BJ (cell line): Measurements from ENCODE around the gene MED25. TPM values are rescaled to one million over a fixed set of nuclear protein-coding genes. Genes with fewer than 3 reads are reported as not detected.

Experiments
- CTCF ChIA-PET: fragments of 350-600 bp; formaldehyde crosslinking; extraction: SDS; loops from one replicate; lab custom pipeline; 2021; ENCODE audit warnings: antibody characterized with exemption, inconsistent platforms; lab: Yijun Ruan, JAX
- POLR2A ChIA-PET: fragments of 300-600 bp; sonication (Branson Sonifier 250); formaldehyde crosslinking; extraction: SDS; loops from one replicate; lab custom pipeline; 2021; ENCODE audit warnings: antibody characterized with exemption; lab: Charles Lee
- DNase-seq: peaks from one replicate; pipeline ENCODE4 v3.0.0-alpha.2; 2011; ENCODE audit warnings: low read depth
- H3K27me3 ChIP-seq: 2 replicates; pipeline ENCODE4 v1.6.0; 2011; ENCODE audit warnings: low read length; ENCODE audit not compliant: control insufficient read depth, insufficient read depth
- H3K36me3 ChIP-seq: 2 replicates; pipeline ENCODE4 v1.5.1; 2011; ENCODE audit warnings: low read length; ENCODE audit not compliant: control insufficient read depth, insufficient read depth
- H3K4me3 ChIP-seq: 2 replicates; pipeline ENCODE4 v1.5.1; 2011; ENCODE audit warnings: low read depth, mild to moderate bottlenecking, control low read depth, low read length
- CTCF ChIP-seq: IDR thresholded peaks from 2 replicates; pipeline ENCODE4 v1.5.1; 2011; ENCODE audit warnings: low read depth, mild to moderate bottlenecking, control low read depth, inconsistent platforms, low read length, moderate library complexity; ENCODE audit not compliant: insufficient read depth
- polyA plus RNA-seq: library from polyadenylated mRNA; depleted of rRNA; stranded (reverse); fragments of >200 nt; gene quantifications from 2 replicates; pipeline ENCODE4 v1.2.3, GENCODE V29; 2011

MED25 gene
- polyA plus RNA-seq, 1 experiment: 27.7 TPM

GRCh38 chr19:49840736-49841249 lies 22.7 kb downstream of the MED25 start:
- ChIA-PET CTCF (no interaction called here), POLR2A (no interaction called here)
- DNase-seq: no peak
- Histone ChIP-seq H3K27me3 (no peaks in the 10 kb centered on the region), H3K4me3 (no peak overlapping the region), H3K36me3 (peaks cover 21% of the 10 kb centered on the region)
- no peak for TF ChIP-seq CTCF

- H3K27me3 ChIP-seq: no peaks in the 10 kb centered on the region
- H3K36me3 ChIP-seq: peaks cover 7% of the 10 kb centered on the region
- POLR2A ChIA-PET: interaction anchor here (0.7 kb wide), 1 partner anchor 158 kb away, joined by 5 read pairs; no protein-coding TSS in a partner anchor
- CTCF ChIA-PET: no interaction called here
- TF ChIP-seq CTCF: no peak
- H3K4me3 ChIP-seq: no peak overlapping the region
- no peak for DNase-seq
These were observed 25.2 kb downstream of the MED25 start for GRCh38 chr19:49843265-49843664.

- H3K4me3 ChIP-seq: no peak overlapping the region
- H3K27me3 ChIP-seq: no peaks in the 10 kb centered on the region
- ChIA-PET CTCF (no interaction called here), POLR2A (interaction anchor here (0.7 kb wide), 1 partner anchor 157 kb away, joined by 5 read pairs; no protein-coding TSS in a partner anchor)
- DNase-seq: no peak
- H3K36me3 ChIP-seq: peaks cover 4% of the 10 kb centered on the region; the same call in 1 of the 2 replicates
- no peak for TF ChIP-seq CTCF
These were observed 26.3 kb downstream of the MED25 start for GRCh38 chr19:49844138-49845095.

- POLR2A ChIA-PET: no interaction called here
- no peak for DNase-seq
- TF ChIP-seq CTCF: 0 out of 2 replicates have a peak, but pooled peaks have one; percentile 3
- Histone ChIP-seq H3K36me3 (0 out of 2 replicates have a peak, but pooled peaks cover 4% of the 10 kb centered on the region), H3K4me3 (no peak overlapping the region), H3K27me3 (no peaks in the 10 kb centered on the region)
- CTCF ChIA-PET: no interaction called here
These were observed 27.3 kb downstream of the MED25 start for GRCh38 chr19:49845414-49845813.

GRCh38 chr19:49846408-49846807 lies 28.3 kb downstream of the MED25 start:
- DNase-seq: no peak
- no peak for TF ChIP-seq CTCF
- ChIA-PET POLR2A (no interaction called here), CTCF (interaction anchor here (0.7 kb wide), 1 partner anchor 856 kb away, joined by 3 read pairs; no protein-coding TSS in a partner anchor)
- Histone ChIP-seq H3K36me3 (no peaks in the 10 kb centered on the region), H3K27me3 (no peaks in the 10 kb centered on the region), H3K4me3 (no peak overlapping the region)
